RWPE1 (cell line): ENCODE results near the gene HTT-AS.

ENCODE experiments used
- CTCF ChIA-PET: fragments of 350-600 bp; sonication (Branson Sonifier 250); formaldehyde crosslinking; extraction: SDS; loops from one replicate; lab custom pipeline; 2021; lab: Yijun Ruan, JAX
- POLR2A ChIA-PET: fragments of 400-600 bp; formaldehyde crosslinking; extraction: SDS; loops from one replicate; lab custom pipeline; 2020; ENCODE audit warnings: antibody characterized with exemption; ENCODE audit not compliant: low non-redundant PET; lab: Yijun Ruan, JAX
- DNase-seq: peaks from one replicate; pipeline ENCODE4 v3.0.0; 2012; ENCODE audit warnings: low spot score
- H3K27ac ChIP-seq: fragments of 450-650 bp; 2 replicates; pipeline ENCODE4 v1.5.1; 2017
- TF ChIP-seq, protein P1 (sequence below): fragments of 450-650 bp; conservative IDR thresholded peaks from 2 replicates; pipeline ENCODE4 v1.5.1; 2017; ENCODE audit warnings: low read depth, mild to moderate bottlenecking

Gene HTT-AS

GRCh38 chr4:3079694-3080123 is 5.4 kb upstream of the HTT-AS start:
- DNase-seq, result no peak
- ChIA-PET CTCF (no interaction called here), POLR2A (no interaction called here)
- TF ChIP-seq, protein P1, sequence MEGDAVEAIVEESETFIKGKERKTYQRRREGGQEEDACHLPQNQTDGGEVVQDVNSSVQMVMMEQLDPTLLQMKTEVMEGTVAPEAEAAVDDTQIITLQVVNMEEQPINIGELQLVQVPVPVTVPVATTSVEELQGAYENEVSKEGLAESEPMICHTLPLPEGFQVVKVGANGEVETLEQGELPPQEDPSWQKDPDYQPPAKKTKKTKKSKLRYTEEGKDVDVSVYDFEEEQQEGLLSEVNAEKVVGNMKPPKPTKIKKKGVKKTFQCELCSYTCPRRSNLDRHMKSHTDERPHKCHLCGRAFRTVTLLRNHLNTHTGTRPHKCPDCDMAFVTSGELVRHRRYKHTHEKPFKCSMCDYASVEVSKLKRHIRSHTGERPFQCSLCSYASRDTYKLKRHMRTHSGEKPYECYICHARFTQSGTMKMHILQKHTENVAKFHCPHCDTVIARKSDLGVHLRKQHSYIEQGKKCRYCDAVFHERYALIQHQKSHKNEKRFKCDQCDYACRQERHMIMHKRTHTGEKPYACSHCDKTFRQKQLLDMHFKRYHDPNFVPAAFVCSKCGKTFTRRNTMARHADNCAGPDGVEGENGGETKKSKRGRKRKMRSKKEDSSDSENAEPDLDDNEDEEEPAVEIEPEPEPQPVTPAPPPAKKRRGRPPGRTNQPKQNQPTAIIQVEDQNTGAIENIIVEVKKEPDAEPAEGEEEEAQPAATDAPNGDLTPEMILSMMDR, result no peak
- no peak overlapping the region for H3K27ac ChIP-seq

DNA sequence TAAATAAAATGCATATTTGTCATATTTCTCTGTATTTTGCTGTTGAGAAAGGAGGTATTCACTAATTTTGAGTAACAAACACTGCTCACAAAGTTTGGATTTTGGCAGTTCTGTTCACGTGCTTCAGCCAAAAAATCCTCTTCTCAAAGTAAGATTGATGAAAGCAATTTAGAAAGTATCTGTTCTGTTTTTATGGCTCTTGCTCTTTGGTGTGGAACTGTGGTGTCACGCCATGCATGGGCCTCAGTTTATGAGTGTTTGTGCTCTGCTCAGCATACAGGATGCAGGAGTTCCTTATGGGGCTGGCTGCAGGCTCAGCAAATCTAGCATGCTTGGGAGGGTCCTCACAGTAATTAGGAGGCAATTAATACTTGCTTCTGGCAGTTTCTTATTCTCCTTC is 3.5 kb upstream of the HTT-AS start:
- CTCF ChIA-PET, result no interaction called here
- TF ChIP-seq, protein P1, result no peak
- POLR2A ChIA-PET, result no interaction called here
- no peak for DNase-seq
- H3K27ac ChIP-seq, result no peak overlapping the region

DNA sequence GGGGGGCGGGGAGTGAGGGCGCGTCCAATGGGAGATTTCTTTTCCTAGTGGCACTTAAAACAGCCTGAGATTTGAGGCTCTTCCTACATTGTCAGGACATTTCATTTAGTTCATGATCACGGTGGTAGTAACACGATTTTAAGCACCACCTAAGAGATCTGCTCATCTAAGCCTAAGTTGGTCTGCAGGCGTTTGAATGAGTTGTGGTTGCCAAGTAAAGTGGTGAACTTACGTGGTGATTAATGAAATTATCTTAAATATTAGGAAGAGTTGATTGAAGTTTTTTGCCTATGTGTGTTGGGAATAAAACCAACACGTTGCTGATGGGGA is 1.3 kb upstream of the HTT-AS start:
- H3K27ac ChIP-seq, result peak overlapping the region; percentile 85
- POLR2A ChIA-PET, result no interaction called here
- no peak for DNase-seq
- TF ChIP-seq, protein P1, result no peak
- CTCF ChIA-PET, result no interaction called here

GRCh38 chr4:3074846-3075651 is 711 bp upstream of the HTT-AS start:
- POLR2A ChIA-PET, result interaction anchor here (0.6 kb wide), 1 partner anchor 28 kb away, joined by 8 read pairs; no protein-coding TSS in a partner anchor
- CTCF ChIA-PET, result no interaction called here
- peak overlapping the region; percentile 85 for H3K27ac ChIP-seq
- TF ChIP-seq, protein P1, result no peak
- DNase-seq, result peak; percentile 54

GRCh38 chr4:3073158-3074077 is 920 bp downstream of the HTT-AS start:
- ChIA-PET CTCF (interaction anchor here (0.5 to 0.7 kb wide), 2 partner anchors 30 to 37 kb away, joined by 3 read pairs; no protein-coding TSS in a partner anchor), POLR2A (no interaction called here)
- peak overlapping the region; percentile 85 for H3K27ac ChIP-seq
- DNase-seq, result no peak
- TF ChIP-seq, protein P1, result no peak

DNA sequence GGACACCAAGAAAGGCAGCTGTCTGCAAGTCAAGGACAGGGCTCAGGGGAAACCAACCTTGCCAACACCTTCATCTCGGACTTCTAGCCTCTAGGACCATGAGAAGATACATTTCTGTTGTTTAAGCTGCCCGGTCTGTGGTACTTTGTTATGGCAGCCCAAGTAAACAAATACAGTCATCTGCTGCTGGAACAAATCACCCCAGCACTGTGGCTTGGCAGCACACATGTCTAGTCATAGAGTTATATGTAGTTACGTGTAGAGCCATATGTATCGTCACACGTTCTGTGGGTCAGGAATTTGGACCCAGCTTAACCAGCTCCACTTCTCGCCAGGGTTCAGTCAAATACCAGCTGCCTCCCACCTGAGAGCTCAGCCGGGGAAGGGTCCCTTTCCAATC is 2.5 kb downstream of the HTT-AS start:
- CTCF ChIA-PET, result interaction anchor here (0.6 kb wide), 1 partner anchor 9 kb away, joined by 3 read pairs; no protein-coding TSS in a partner anchor
- TF ChIP-seq, protein P1, result no peak
- POLR2A ChIA-PET, result no interaction called here
- no peak overlapping the region for H3K27ac ChIP-seq
- no peak for DNase-seq
